Esophagus muscularis mucosa (tissue), 4 donors: ENCODE measurements around the gene CUBN. TPM values are rescaled to one million over a fixed set of nuclear protein-coding genes. Genes with fewer than 3 reads are reported as not detected.
A peak's percentile ranks its signal among the peaks of the same experiment; 100 is the strongest.

Experiments used
- DNase-seq: peaks from one replicate; pipeline ENCODE4 v3.0.0-alpha.2; 2017; ENCODE audit errors: extremely low spot score
- H3K27ac ChIP-seq, 4 donors: fragments of 200-600 bp; sonication (generic); replicated peaks in 1 of 4; 1 replicate in 3 of 4; 2 replicates in 1 of 4; pipeline ENCODE4 v1.5.1; 2016 to 2019; ENCODE audit warnings: mild to moderate bottlenecking in 1 of 4
- H3K27me3 ChIP-seq, 4 donors: fragments of 200-600 bp; sonication (generic); one replicate each; pipeline versions ENCODE4 v1.5.1 to v1.6.0; 2016 to 2019
- H3K36me3 ChIP-seq, 4 donors: fragments of 200-600 bp; sonication (generic); one replicate each; pipeline ENCODE4 v1.5.1; 2016 to 2019
- H3K4me1 ChIP-seq, 4 donors: fragments of 200-600 bp; sonication (generic); one replicate each; pipeline ENCODE4 v1.5.1; 2016 to 2019
- H3K4me3 ChIP-seq, 4 donors: fragments of 200-600 bp; sonication (generic); 1 replicate in 2 of 4; 2 replicates in 2 of 4; pipeline ENCODE4 v1.5.1; 2016 to 2019; ENCODE audit warnings: mild to moderate bottlenecking in 4 of 4, moderate library complexity in 1 of 4
- H3K9me3 ChIP-seq, 4 donors: fragments of 200-600 bp; sonication (generic); 1 replicate in 3 of 4; 2 replicates in 1 of 4; pipeline ENCODE4 v1.5.1; 2016 to 2019
- EP300 ChIP-seq: sonication (generic); formaldehyde crosslinking; IDR thresholded peaks from one replicate; pipeline ENCODE4 v1.6.1; 2017; ENCODE audit warnings: antibody characterized with exemption
- POLR2A ChIP-seq: fragments of 450-650 bp; IDR thresholded peaks from one replicate; pipeline ENCODE4 v1.6.1; 2017; ENCODE audit warnings: antibody characterized with exemption, moderate library complexity, mild to moderate bottlenecking, low read depth
- POLR2AphosphoS5 ChIP-seq, 2 donors: sonication (generic); formaldehyde crosslinking; IDR thresholded peaks; one replicate each; pipeline ENCODE4 v1.6.1; 2017; ENCODE audit warnings: antibody characterized with exemption in 2 of 2
- WGBS: methylation state at CpG from one replicate; pipeline ENCODE4 v1.1.5; 2018; 5-methylcytosine and 5-hydroxymethylcytosine counted together
- intact Hi-C: fragments of 100-400 bp; cut with DNase I; formaldehyde crosslinking; loops from one replicate; pipeline ENCODE4 v1.15.1; 2023
- total RNA-seq, 4 donors: library from RNA; depleted of rRNA; stranded (reverse); fragments of >200 nt; gene quantifications; one replicate each; pipeline versions ENCODE4 v1.1.0 to v1.2.1, GENCODE V29; 2016
- TF ChIP-seq, protein P1 (sequence below), 3 experiments: fragments of 200-600 bp in 2 of 3; fragments of 450-650 bp in 1 of 3; sonication (generic) in 2 of 3; IDR thresholded peaks; one replicate each; pipeline ENCODE4 v1.5.1; 2017 to 2019; ENCODE audit warnings: antibody characterized with exemption in 3 of 3, mild to moderate bottlenecking in 2 of 3, moderate library complexity in 1 of 3

CUBN gene
- total RNA-seq, 4 donors from 2014 or later: 1.3 to 4.6 (median 2.3) TPM

DNA sequence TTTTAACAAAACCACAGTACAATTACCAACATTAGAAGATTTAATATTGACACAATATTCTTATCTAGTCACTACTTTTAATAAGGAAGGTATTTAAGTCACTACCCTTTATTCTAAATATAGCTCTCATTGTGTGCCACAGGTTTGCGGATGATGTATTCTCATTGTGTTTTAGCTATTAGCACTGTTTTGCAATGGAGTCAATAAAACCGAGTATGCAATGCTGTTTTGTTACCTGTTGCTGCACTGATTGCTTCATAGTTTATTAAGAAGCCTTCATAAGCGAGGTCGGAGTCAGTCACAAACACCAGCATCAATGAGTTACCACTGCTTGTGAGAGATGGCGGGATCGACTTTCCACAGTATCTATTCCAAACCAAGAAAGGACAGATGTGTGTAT lies 64.3 kb downstream of the CUBN start:
- H3K27me3 ChIP-seq: no peaks in the 10 kb centered on the region
- H3K4me3 ChIP-seq: no peak overlapping the region
- TF ChIP-seq POLR2A (no peak), POLR2AphosphoS5 (IDR thresholded peaks at IDR 0.05) (no peak), EP300 (no peak)
- TF ChIP-seq, protein P1, sequence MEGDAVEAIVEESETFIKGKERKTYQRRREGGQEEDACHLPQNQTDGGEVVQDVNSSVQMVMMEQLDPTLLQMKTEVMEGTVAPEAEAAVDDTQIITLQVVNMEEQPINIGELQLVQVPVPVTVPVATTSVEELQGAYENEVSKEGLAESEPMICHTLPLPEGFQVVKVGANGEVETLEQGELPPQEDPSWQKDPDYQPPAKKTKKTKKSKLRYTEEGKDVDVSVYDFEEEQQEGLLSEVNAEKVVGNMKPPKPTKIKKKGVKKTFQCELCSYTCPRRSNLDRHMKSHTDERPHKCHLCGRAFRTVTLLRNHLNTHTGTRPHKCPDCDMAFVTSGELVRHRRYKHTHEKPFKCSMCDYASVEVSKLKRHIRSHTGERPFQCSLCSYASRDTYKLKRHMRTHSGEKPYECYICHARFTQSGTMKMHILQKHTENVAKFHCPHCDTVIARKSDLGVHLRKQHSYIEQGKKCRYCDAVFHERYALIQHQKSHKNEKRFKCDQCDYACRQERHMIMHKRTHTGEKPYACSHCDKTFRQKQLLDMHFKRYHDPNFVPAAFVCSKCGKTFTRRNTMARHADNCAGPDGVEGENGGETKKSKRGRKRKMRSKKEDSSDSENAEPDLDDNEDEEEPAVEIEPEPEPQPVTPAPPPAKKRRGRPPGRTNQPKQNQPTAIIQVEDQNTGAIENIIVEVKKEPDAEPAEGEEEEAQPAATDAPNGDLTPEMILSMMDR (IDR thresholded peaks at IDR 0.05): no peak
- 93% methylated on average over 6 of the region's 6 CpGs for WGBS
- DNase-seq: no peak
- no peaks in the 10 kb centered on the region for H3K36me3 ChIP-seq
- no peak overlapping the region for H3K27ac ChIP-seq
- intact Hi-C loops: no loop called here
- no peaks in the 10 kb centered on the region for H3K9me3 ChIP-seq
- H3K4me1 ChIP-seq: peaks cover 7 to 20% (median 13%) of the 10 kb centered on the region in 4 donors

DNA sequence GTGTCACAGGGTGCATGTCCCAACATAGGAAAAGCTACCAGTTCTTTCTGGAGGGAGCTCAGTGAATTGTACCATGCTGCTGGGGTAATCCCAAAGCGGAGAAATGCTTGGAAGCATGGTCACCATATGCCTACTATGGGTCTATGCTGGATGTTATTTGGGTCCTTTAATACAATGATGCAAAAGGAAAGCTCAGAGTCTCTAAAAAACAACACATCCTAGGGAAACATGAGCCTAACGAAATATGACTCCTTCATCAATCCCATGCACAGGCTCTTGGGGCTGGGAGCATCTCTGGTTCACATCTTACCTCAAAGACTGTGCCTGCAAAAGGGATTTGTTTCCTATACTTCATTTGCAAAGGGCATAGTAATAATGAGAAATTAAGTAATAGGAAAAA lies 65.2 kb downstream of the CUBN start:
- H3K9me3 ChIP-seq: no peaks in the 10 kb centered on the region
- intact Hi-C loops: no loop called here
- H3K27ac ChIP-seq: no peak overlapping the region
- DNase-seq: no peak
- no peak overlapping the region for H3K4me3 ChIP-seq
- H3K36me3 ChIP-seq: no peaks in the 10 kb centered on the region
- TF ChIP-seq POLR2A (no peak), POLR2AphosphoS5 (IDR thresholded peaks at IDR 0.05) (no peak), EP300 (no peak)
- TF ChIP-seq, protein P1 (IDR thresholded peaks at IDR 0.05): no peak
- no peaks in the 10 kb centered on the region for H3K27me3 ChIP-seq
- WGBS: 97% methylated on average over 2 of the region's 2 CpGs
- H3K4me1 ChIP-seq: peaks cover 7 to 20% (median 13%) of the 10 kb centered on the region in 4 donors

DNA sequence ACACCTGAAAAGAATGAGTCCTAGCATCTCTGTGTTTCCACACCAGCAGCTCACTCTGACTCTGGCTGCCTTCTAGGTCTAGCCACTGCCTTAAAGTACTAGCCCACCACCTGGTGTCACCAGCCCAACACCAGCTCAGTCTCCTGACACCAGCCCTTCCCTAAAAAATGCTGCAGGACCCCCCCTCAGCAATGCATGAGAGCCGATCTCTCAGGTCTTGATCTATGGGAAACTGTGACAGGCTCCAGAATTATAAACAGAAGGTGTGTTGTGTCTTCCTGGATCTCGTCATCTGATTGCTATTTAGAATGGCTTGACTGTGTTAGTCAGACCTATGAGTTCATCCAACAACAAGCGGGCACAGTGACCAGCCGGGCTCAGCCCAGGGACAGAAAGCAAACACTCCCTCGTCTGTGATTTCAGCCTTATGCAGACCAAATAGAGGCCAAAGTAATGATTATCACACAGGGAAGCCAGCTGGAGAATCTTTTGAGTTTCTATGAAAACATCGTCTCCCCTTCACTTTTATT lies 66.6 kb downstream of the CUBN start:
- DNase-seq: no peak
- Histone ChIP-seq H3K36me3 (no peaks in the 10 kb centered on the region), H3K27ac (peak overlapping the region; percentile 46 to 53 (median 52)), H3K4me3 (no peak overlapping the region), H3K4me1 (peaks cover 7 to 20% (median 13%) of the 10 kb centered on the region in 4 donors), H3K9me3 (no peaks in the 10 kb centered on the region), H3K27me3 (no peaks in the 10 kb centered on the region)
- TF ChIP-seq EP300 (no peak), POLR2AphosphoS5 (IDR thresholded peaks at IDR 0.05) (no peak), POLR2A (no peak)
- TF ChIP-seq, protein P1 (IDR thresholded peaks at IDR 0.05): no peak
- 46% methylated on average over 6 of the region's 6 CpGs for WGBS
- intact Hi-C loops: no loop called here

DNA sequence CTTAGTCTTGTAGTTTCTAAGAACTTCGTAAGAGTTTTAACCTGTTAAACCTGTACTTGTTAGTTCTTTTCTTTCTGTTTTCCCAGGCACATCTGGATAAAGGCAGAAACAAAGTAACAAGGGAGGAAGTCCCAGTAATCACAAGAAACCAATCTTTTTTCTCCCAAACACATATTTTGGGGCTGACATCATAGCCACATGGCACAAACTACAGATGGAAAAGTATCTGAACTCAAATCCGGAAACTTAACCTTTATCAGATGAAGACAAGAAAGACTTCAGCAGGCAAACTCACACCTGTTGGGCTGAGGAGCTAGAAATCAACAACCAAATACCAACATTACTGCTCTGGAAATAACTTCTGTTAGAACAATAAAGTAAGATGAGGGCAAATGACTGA lies 67.1 kb downstream of the CUBN start:
- no peak for DNase-seq
- Histone ChIP-seq H3K27me3 (no peaks in the 10 kb centered on the region), H3K27ac (peak overlapping the region; percentile 46 to 53 (median 52)), H3K36me3 (no peaks in the 10 kb centered on the region), H3K4me3 (no peak overlapping the region), H3K9me3 (no peaks in the 10 kb centered on the region), H3K4me1 (peaks cover 7 to 20% (median 13%) of the 10 kb centered on the region in 4 donors)
- intact Hi-C loops: no loop called here
- no peak for TF ChIP-seq EP300
- TF ChIP-seq, protein P1 (IDR thresholded peaks at IDR 0.05): no peak
- no peak for TF ChIP-seq POLR2A
- TF ChIP-seq POLR2AphosphoS5 (IDR thresholded peaks at IDR 0.05): no peak
- WGBS: 54% methylated on average over 2 of the region's 2 CpGs

DNA sequence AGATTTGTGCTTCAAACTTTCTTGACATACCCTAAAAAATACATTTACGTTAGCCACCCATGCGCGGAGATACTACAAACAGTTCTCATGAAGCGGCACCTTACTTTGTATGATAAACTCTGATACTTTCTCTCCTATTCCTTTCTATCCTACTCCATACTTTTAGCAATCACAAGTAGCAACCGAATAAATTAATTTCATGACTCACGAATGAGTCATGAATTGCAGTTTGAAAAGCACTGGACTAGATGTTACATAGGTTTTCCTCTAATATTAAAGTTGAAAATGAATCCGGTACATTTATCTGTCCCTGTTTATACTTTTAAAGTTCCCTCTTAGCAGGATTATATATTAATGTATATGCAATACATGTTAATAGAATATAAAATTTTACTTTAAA lies 67.6 kb downstream of the CUBN start:
- Histone ChIP-seq H3K27me3 (no peaks in the 10 kb centered on the region), H3K36me3 (no peaks in the 10 kb centered on the region), H3K4me1 (peaks cover 7 to 20% (median 13%) of the 10 kb centered on the region in 4 donors), H3K27ac (peak overlapping the region; percentile 46 to 53 (median 52)), H3K4me3 (no peak overlapping the region), H3K9me3 (no peaks in the 10 kb centered on the region)
- DNase-seq: no peak
- WGBS: 77% methylated on average over 7 of the region's 7 CpGs
- TF ChIP-seq POLR2A (no peak), EP300 (no peak), POLR2AphosphoS5 (IDR thresholded peaks at IDR 0.05) (no peak)
- TF ChIP-seq, protein P1 (IDR thresholded peaks at IDR 0.05): no peak
- intact Hi-C loops: no loop called here
